ENCODE measurements around the gene ANKRD9.

The ANKRD9 gene

DNA sequence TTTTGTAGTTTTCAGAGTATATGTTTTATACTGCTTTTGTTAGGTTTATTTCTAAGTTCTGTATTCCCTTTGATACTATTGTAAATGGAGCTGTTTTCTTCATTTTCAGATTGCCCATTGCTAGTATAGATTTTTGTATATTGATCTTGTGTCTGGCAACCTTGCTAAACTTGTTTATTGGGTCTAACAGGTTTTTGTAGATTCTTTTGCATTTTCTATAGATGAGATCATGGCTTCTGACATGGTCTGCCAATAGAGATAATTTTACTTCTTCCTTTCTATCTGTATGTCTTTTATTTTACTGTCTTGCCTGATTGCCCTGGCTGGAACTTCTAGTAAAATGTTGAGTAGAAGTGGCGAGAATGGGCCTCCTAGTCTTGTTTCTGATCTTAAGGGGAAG lies 40.3 kb downstream of the ANKRD9 start:
- no peak for DNase-seq

DNA sequence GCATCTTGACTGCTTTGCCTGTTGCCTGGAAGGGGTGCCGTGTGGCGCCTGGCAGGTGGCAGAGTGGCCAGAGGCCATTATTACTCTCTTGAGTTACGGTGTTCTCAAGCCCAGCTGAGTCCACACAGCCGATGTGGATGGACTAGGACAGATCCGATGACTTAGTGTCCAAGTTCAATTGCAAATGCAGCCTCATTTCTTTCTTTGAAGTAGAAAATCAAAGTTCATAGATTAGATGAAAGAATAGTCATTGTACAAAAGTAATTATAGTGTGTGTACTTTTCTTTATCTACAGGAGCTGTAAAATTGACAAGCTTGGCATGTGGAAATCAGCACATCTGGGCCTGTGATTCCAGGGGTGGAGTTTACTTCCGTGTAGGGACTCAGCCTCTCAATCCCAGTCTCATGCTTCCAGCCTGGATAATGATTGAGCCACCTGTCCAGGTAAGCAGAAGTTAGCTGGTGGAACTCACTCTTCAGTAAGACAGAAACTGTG lies 44.7 kb downstream of the ANKRD9 start:
- DNase-seq = no peak

DNA sequence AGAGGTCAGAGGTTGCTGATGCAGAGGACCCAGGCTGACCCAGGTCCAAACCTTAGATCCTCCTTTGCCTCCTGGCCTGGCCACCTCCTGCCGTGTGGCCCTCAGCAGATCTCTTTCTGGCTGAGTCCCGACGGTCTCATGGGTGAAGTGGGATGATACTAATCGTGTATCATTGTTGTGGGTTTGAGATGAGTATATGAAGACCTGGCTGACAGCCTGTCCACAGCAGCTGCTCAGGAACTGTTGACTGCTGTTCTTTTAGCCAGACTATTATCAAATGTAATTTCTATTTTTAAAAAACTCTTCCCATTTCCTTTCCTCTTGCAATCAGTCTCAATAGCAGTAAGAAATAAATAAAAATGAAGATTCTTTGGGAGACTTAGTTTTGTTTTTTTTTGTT lies 45.6 kb downstream of the ANKRD9 start:
- DNase-seq = no peak

DNA sequence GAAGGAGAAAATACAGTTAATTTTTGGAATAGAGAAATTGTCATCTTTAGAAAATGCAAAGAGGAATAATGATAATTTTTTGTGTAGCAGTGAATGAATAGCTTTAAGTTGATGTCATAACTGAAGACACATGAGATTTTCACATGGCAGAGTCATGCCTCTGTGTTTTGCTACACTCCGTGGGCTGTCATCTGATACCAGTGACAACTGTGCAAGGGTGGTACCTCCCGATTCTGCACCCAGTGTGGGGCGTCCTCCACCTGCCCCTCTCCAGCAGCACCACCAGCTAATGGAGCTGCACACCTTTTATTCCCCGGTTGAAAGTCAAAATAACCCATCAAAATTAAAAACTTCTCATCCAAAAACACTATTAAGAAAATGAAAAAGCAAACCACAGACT lies 47.2 kb downstream of the ANKRD9 start:
- no peak for DNase-seq

DNA sequence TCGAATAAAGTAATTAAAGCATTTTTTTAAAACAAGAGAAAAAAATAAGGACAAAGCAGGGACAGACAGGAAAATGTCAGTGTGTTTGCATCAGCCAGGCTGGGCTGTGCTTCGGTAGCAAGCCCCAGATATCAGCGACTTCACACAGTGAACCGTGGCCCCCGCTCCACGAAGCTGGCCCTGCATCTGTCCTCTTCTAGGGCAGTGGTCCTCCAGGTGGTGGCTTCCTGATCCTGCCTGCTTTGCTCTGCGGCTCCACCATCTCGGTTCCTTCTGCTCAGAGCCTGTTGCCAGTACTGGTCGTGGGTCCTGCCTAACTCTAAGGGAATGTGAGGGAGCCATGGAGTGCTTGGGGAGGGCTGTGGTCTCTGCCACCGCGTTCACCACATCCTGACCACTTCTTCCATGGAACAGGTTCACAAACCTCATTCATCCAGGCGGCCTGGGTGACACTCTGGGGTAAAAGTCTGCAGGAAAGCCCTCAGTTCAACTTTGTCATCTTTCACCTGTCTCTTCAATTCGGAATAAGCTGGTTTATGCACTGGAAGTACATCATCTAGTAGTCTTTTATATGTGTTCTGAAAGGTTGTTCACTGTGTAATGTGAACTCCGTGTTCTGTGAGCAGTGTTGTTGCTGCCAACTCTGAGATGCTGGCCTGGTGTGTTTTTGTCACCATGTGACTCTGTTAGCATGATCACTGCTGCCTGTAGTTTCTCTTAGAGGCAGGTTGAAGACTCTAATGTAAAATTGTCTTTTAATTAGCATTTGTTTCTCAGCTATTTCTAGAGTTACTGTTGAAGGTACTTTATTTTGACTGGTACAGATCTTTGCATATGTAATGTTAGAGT lies 47.9 kb downstream of the ANKRD9 start:
- DNase-seq = no peak

DNA sequence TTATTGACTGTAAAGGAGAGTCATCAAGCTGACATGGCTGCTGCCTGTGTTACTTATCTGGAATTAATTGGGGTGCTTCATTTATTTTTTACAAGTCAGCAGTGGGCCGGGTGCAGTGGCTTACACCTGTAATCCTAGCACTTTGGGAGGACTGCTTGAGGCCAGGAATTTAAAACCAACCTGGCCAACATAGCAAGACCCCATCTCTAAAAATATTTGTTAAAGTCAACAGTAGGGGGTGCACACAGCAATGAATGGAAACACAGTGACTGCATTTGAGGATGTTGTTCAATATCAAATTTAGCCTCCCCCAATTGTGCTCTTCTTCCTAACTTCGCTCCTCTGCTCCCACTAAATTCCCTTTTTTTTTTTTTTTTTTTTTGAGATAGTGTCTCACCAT lies 52.1 kb downstream of the ANKRD9 start:
- DNase-seq = no peak

DNA sequence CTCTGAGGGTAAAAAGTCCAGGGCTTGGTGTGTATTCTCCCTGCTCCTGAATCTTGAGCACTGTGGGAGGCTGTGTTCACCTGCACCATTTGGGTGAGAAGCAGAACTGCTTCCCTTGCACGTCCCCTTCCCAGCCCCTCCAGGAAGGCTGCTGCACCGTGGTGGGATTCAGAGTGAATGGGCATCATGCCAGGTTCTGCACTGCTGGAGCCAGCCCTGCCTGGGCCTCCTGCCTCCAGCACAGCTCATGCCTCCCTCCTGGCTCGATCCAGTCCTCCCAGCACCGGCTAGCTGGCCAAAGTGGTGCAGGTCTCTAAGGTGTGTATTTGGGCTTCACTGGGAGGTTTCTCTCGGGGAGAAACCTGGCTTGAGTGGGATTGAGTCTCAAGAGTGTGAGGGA lies 54.9 kb downstream of the ANKRD9 start:
- no peak for DNase-seq

DNA sequence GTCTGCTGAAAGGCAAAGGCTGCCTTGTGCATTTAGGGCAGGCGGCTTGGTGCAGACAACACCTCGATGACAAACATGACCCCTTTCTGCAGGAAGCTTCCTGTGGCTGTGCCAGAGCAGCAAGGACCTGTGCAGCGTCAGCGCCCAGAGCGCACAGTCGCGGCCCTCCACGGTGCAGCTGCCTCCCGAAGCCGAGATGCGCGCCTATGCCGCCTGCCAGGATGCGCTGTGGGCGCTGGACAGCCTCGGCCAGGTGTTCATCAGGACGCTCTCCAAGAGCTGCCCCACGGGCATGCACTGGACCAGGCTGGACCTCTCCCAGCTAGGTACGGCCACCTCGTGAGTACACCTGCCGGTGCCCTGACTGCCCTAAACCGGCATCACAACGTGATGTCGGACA lies 57.3 kb downstream of the ANKRD9 start:
- no peak for DNase-seq
